Stimulated activated CD8-positive, alpha-beta memory T cell treated with anti-CD3 and anti-CD28 coated beads, Interleukin-2, amount 100 ng/mL, for 1 hour (primary cell): ENCODE data around the gene ADGRB3.
"Not testable (repeated sequence)": the region's sequence is repeated elsewhere in the genome, so short reads cannot be mapped to it uniquely, and the experiment has no call there.

Experiments
- DNase-seq, 2 donors: peaks; one replicate each; pipeline ENCODE4 v3.0.0-alpha.2; 2020; ENCODE audit warnings: low read depth in 2 of 2

Gene ADGRB3

GRCh38 chr6:68738039-68738438, 103.0 kb downstream of the ADGRB3 start:
- DNase-seq: no peak

- DNase-seq: no peak
These were observed 105.9 kb downstream of the ADGRB3 start for GRCh38 chr6:68740828-68741500.

- no peak for DNase-seq
These were observed 106.7 kb downstream of the ADGRB3 start for GRCh38 chr6:68741501-68742386.

- no peak for DNase-seq
These were observed 108.0 kb downstream of the ADGRB3 start for GRCh38 chr6:68743099-68743498.

- not testable (repeated sequence) for DNase-seq
These were observed 109.3 kb downstream of the ADGRB3 start for GRCh38 chr6:68744376-68744775.

- no peak for DNase-seq
These were observed 111.3 kb downstream of the ADGRB3 start for GRCh38 chr6:68746376-68746775.

GRCh38 chr6:68747110-68747790, 112.2 kb downstream of the ADGRB3 start:
- no peak for DNase-seq

GRCh38 chr6:68747832-68748231, 112.8 kb downstream of the ADGRB3 start:
- not testable (repeated sequence) for DNase-seq

- no peak for DNase-seq
These were observed 119.7 kb downstream of the ADGRB3 start for GRCh38 chr6:68754681-68755213.

GRCh38 chr6:68756454-68757375, 121.6 kb downstream of the ADGRB3 start:
- DNase-seq: no peak

GRCh38 chr6:68757821-68758220, 122.7 kb downstream of the ADGRB3 start:
- DNase-seq: no peak

GRCh38 chr6:68758559-68758958, 123.5 kb downstream of the ADGRB3 start:
- no peak for DNase-seq

- DNase-seq: no peak
These were observed 125.4 kb downstream of the ADGRB3 start for GRCh38 chr6:68760485-68760884.

- DNase-seq: no peak
These were observed 126.0 kb downstream of the ADGRB3 start for GRCh38 chr6:68760941-68761676.

GRCh38 chr6:68761985-68762384, 126.9 kb downstream of the ADGRB3 start:
- DNase-seq: no peak

- DNase-seq: no peak
These were observed 136.3 kb downstream of the ADGRB3 start for GRCh38 chr6:68771426-68771825.

- no peak for DNase-seq
These were observed 139.8 kb downstream of the ADGRB3 start for GRCh38 chr6:68774843-68775242.

GRCh38 chr6:68776354-68776753, 141.3 kb downstream of the ADGRB3 start:
- DNase-seq: no peak

- no peak for DNase-seq
These were observed 142.9 kb downstream of the ADGRB3 start for GRCh38 chr6:68777956-68778355.

GRCh38 chr6:68778356-68779020, 143.4 kb downstream of the ADGRB3 start:
- DNase-seq: no peak
